K562 (cell line): ENCODE results near the gene SLIT1. TPM values are rescaled to one million over a fixed set of nuclear protein-coding genes. Genes with fewer than 3 reads are reported as not detected.

Experiments used
- MGA ChIP-seq: fragments of 450-650 bp; IDR thresholded peaks from 2 replicates; pipeline ENCODE4 v1.6.1; 2016; ENCODE audit warnings: mild to moderate bottlenecking, moderate library complexity
- ZBTB34 ChIP-seq: fragments of 250-450 bp; sonication (Bioruptor Pico); IDR thresholded peaks from 2 replicates; pipeline ENCODE4 v1.8.0; 2021; ENCODE audit warnings: mild to moderate bottlenecking, moderate library complexity
- polyA plus RNA-seq, 8 experiments: library from polyadenylated mRNA; depleted of rRNA in 4 of 8; stranded (reverse) in 5 of 8; unstranded in 3 of 8; fragments of >200 nt; fragmentation: Nextera tagmentation in 2 of 8; fragmentation: Illumina TruSeq in 1 of 8; extraction: Ambion mirVana in 2 of 8; extraction: Trizol in 1 of 8; gene quantifications; 2 replicates each; pipeline versions ENCODE4 v1.2.1 to v1.2.3, GENCODE V29; 2011 to 2014; ENCODE audit warnings: inconsistent platforms in 1 of 8, missing spikeins in 1 of 8
- total RNA-seq, 7 experiments: library from RNA; depleted of rRNA in 6 of 7; stranded (reverse); fragments of >200 nt in 6 of 7; fragmentation: Illumina TruSeq in 2 of 7; extraction: Trizol in 2 of 7; gene quantifications; 2 replicates each; pipeline versions ENCODE4 v1.2.1 to v1.2.3, GENCODE V29; 2011 to 2021; ENCODE audit warnings: low replicate concordance in 1 of 7

The SLIT1 gene
- total and polyA plus RNA-seq, 9 of the 15 experiments (the other 6 are each of a cell fraction or from before 2014, with no cell fraction given): 0.01 to 0.11 (median 0.04) TPM; not detected in 3

- TF ChIP-seq MGA (no peak), ZBTB34 (no peak)
- TF ChIP-seq, all 486 proteins: peak for 0
Observed at GRCh38 chr10:96987842-96988175, 197.9 kb downstream of the SLIT1 start (continued).
